ENCODE data around the gene GPBAR1.

GPBAR1 gene

DNA sequence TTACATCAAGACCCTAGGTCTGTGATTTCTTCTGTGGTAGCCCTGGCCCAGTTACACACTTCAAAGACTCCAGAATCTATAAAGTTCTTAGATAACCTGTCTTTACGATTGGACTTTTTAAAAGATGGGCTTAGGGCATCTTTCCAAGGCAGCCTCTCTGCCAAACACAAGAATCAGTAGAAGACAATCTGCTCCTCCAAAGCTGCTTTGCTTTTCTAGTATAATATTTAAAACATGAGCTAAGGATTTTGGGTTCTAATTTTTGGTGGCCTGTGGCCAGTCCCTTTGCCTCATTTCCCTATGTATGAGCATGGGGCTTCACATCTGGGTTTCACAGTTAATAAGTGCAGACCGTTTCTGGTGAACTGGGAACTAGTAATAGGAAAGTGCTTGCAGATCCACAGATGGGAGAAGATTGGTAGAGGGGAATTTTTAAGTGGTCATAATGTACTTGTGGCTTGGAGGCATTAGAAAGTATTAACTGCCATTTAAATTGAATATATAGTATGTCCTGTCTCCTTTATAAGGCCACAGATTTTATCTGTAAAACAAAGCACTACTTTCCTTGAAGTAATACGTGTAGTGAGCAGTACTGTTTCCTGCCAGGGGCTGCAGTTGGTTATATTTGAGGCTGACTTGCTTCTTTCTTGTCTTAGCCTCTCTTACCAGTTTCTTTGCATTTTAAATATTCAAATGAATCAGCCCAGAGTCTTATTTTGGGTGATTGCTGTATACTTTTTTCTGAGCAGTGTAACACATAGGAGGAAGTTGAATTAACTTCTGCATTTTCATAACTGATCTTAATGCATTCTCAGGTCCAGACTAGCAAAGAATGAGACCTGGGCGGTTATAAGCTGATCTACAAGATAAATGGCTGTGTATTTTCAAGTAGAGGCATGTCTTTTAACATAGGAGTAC lies 42.3 kb upstream of the GPBAR1 start:
- H3K4me3 ChIP-seq (ENCODE audit: low read depth, low read length), result peak overlapping the region; percentile 98
- no peak for TF ChIP-seq POLR2A (IDR thresholded peaks at IDR 0.05; ENCODE audit: extremely low read depth, insufficient read length)
- TF ChIP-seq, protein P1, sequence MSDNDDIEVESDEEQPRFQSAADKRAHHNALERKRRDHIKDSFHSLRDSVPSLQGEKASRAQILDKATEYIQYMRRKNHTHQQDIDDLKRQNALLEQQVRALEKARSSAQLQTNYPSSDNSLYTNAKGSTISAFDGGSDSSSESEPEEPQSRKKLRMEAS (IDR thresholded peaks at IDR 0.05; ENCODE audit: low read depth, low read length), result 0 out of 2 replicates have a peak, but pooled peaks have one; percentile 9
- peak; percentile 80 for DNase-seq (ENCODE audit: low read depth)

DNA sequence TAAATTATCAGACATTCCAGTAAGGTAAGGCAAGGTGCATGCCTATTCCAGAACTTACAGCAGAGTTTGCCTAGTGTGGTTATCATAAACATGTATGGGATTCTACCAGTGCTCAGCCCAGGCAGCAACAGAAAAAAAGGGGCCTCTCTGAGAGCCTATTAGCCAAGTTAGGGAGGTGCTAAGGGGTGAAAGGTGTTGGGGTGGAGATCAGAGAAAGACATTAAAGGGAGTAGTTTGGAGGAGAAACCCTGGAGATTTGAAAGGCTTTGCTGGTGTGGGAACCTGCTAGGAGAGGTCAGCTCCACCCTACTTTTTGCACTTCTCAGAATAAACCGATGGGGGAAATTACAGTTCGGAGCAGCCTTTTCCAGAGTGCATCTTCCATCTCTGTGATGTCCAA lies 40.9 kb upstream of the GPBAR1 start:
- peak overlapping the region; percentile 98 for H3K4me3 ChIP-seq (ENCODE audit: low read depth, low read length)
- TF ChIP-seq, protein P1 (IDR thresholded peaks at IDR 0.05; ENCODE audit: low read depth, low read length), result no peak
- TF ChIP-seq POLR2A (IDR thresholded peaks at IDR 0.05; ENCODE audit: extremely low read depth, insufficient read length) (no peak), MYC (IDR thresholded peaks at IDR 0.05; ENCODE audit: low read depth, low read length) (no peak)
- DNase-seq (ENCODE audit: low read depth), result peak; percentile 37

DNA sequence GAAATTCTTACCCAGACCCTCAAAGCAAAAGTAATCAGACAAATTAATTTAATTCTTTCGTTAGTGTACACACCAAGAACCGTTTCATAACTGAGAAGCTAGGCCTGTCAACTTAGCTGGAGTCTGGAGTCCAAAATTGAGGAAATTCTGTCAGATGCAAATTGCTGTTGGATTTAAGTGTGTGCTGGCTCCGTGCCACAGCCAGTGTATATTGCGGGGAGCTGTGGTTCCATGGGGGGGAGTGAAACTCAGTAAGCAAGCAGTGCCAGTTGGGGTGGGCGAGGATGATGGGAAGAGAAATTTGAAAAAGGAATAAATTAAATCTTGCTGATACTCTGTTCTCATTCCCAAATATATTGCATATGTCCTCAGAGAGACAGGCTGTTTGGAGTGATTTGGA lies 39.8 kb upstream of the GPBAR1 start:
- peak overlapping the region; percentile 98 for H3K4me3 ChIP-seq (ENCODE audit: low read depth, low read length)
- no peak for TF ChIP-seq MYC (IDR thresholded peaks at IDR 0.05; ENCODE audit: low read depth, low read length)
- DNase-seq (ENCODE audit: low read depth), result no peak

DNA sequence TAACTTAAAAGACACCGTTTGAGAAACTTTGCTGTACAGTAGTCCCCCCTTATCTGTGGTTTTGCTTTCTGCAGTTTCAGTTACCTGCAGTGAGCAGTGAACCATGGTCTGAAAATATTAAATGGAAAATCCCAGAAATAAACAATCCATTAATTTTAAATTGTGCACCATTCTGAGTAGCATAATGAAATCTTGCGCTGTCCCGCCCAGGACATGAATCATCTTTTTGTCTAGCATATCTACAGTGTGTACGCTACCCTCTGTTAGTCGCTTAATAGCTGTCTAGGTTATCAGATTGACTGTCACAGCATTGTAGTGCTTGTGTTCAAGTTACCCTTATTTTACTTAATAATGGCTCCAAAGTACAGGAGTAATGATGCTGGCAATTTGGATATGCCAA lies 37.8 kb upstream of the GPBAR1 start:
- TF ChIP-seq MYC (IDR thresholded peaks at IDR 0.05; ENCODE audit: low read depth, low read length) (no peak), POLR2A (IDR thresholded peaks at IDR 0.05; ENCODE audit: extremely low read depth, insufficient read length) (no peak)
- TF ChIP-seq, protein P1 (IDR thresholded peaks at IDR 0.05; ENCODE audit: low read depth, low read length), result no peak
- TF ChIP-seq, protein P2, sequence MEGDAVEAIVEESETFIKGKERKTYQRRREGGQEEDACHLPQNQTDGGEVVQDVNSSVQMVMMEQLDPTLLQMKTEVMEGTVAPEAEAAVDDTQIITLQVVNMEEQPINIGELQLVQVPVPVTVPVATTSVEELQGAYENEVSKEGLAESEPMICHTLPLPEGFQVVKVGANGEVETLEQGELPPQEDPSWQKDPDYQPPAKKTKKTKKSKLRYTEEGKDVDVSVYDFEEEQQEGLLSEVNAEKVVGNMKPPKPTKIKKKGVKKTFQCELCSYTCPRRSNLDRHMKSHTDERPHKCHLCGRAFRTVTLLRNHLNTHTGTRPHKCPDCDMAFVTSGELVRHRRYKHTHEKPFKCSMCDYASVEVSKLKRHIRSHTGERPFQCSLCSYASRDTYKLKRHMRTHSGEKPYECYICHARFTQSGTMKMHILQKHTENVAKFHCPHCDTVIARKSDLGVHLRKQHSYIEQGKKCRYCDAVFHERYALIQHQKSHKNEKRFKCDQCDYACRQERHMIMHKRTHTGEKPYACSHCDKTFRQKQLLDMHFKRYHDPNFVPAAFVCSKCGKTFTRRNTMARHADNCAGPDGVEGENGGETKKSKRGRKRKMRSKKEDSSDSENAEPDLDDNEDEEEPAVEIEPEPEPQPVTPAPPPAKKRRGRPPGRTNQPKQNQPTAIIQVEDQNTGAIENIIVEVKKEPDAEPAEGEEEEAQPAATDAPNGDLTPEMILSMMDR (IDR thresholded peaks at IDR 0.05; ENCODE audit: low read depth, low read length), result no peak
- DNase-seq (ENCODE audit: low read depth), result no peak
- peak overlapping the region; percentile 29 for H3K4me3 ChIP-seq (ENCODE audit: low read depth, low read length)

DNA sequence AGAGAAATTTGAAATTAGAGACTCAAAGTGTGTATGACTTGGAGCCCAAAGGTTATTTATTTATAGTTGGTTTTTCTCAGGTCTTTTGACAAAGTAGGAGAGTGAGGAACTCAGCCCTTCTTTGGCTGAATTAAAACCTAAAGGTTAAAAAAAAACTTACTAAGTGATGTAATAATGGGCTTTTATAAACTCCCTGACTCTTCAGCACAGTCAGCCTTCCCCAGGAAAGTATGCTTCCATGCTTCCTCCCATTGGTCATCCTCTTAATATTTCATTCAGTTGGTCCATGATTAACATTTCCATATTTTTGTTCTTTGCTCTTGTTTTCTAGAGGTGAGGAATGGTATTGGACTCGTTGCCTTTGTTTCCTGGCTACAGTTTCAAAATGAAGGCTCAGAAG lies 36.6 kb upstream of the GPBAR1 start:
- H3K4me3 ChIP-seq (ENCODE audit: low read depth, low read length), result peak overlapping the region; percentile 29
- TF ChIP-seq, protein P2 (IDR thresholded peaks at IDR 0.05; ENCODE audit: low read depth, low read length), result no peak
- no peak for TF ChIP-seq MYC (IDR thresholded peaks at IDR 0.05; ENCODE audit: low read depth, low read length)
- TF ChIP-seq, protein P1 (IDR thresholded peaks at IDR 0.05; ENCODE audit: low read depth, low read length), result no peak
- TF ChIP-seq POLR2A (IDR thresholded peaks at IDR 0.05; ENCODE audit: extremely low read depth, insufficient read length), result no peak
- no peak for DNase-seq (ENCODE audit: low read depth)

DNA sequence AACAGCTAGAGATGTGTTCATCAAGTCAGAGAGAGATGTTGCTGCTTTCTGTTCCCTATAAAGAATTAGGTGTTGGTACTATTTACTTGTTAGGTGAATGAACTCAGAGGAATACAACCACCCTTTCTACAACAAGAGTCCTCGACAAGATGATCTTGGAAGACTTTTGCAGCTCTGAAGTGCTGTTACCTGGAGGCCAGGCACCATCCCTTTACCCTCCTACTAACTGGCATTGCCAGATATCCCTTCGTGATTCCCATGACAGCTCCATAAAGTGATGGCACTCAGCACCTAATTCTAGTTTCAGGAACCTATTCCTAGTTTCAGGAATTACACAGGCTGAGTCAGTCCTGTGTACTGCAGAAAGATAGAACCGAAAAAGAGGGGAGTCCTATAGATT lies 33.9 kb upstream of the GPBAR1 start:
- TF ChIP-seq MYC (IDR thresholded peaks at IDR 0.05; ENCODE audit: low read depth, low read length), result no peak
- no peak for TF ChIP-seq POLR2A (IDR thresholded peaks at IDR 0.05; ENCODE audit: extremely low read depth, insufficient read length)
- TF ChIP-seq, protein P2 (IDR thresholded peaks at IDR 0.05; ENCODE audit: low read depth, low read length), result no peak
- TF ChIP-seq, protein P1 (IDR thresholded peaks at IDR 0.05; ENCODE audit: low read depth, low read length), result no peak
- no peak for DNase-seq (ENCODE audit: low read depth)
- H3K4me3 ChIP-seq (ENCODE audit: low read depth, low read length), result no peak overlapping the region

DNA sequence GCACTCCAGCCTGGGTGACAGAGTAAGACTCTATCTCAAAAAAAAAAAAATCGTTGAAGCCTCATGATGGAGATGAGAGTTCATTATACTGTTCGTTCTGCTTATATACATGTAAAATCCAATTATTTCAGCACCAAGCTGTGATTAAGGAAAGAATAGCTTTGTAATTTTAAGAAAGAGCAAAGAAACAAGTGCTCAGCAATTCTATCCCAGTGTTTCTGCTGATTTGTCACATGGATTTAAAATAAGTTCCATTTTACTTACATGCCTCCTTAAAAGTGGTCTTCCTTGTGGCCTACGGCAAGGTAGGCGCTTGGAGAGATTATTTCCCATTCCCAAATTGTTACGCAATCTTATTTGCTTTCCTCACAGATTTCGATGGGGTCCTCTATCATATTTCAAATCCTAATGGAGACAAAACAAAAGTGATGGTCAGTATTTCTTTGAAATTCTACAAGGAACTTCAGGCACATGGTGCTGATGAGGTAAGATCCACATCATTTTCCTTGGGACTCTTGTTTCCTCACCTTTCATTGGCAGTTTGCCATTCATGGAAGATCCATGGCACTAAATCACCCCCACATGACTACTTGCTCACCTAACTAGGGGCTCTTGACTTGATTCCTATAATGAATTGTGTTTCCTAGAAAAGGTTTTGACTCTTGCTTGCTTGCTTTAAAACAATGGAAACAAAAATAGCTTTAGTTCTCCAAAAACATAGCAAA lies 32.3 kb upstream of the GPBAR1 start:
- peak overlapping the region; percentile 12 for H3K4me3 ChIP-seq (ENCODE audit: low read depth, low read length)
- DNase-seq (ENCODE audit: low read depth), result peak; percentile 36
- no peak for TF ChIP-seq POLR2A (IDR thresholded peaks at IDR 0.05; ENCODE audit: extremely low read depth, insufficient read length)
- 0 out of 2 replicates have a peak, but pooled peaks have one; percentile 18 for TF ChIP-seq MYC (IDR thresholded peaks at IDR 0.05; ENCODE audit: low read depth, low read length)

All from NB4 (cell line).